CD14-positive monocyte (primary cell): ENCODE data around the gene LRRC1. TPM values are rescaled to one million over a fixed set of nuclear protein-coding genes. Genes with fewer than 3 reads are reported as not detected.

Experiments
- DNase-seq, 3 donors: peaks; one replicate each; pipeline ENCODE4 v3.0.0-alpha.2; 2011 to 2022
- H2AFZ ChIP-seq: 2 replicates; pipeline ENCODE4 v1.6.0; 2012; ENCODE audit warnings: mild to moderate bottlenecking, low read depth, low read length, inconsistent platforms; ENCODE audit not compliant: insufficient read depth, poor library complexity, severe bottlenecking
- H3K27ac ChIP-seq, 2 donors: 1 replicate in 1 of 2; 2 replicates in 1 of 2; pipeline ENCODE4 v1.5.1; 2012 to 2013; ENCODE audit warnings: low read length in 2 of 2, control low read depth in 1 of 2, inconsistent platforms in 1 of 2, low read depth in 1 of 2, mild to moderate bottlenecking in 1 of 2
- H3K27me3 ChIP-seq, 2 donors: one replicate each; pipeline versions ENCODE4 v1.6.0 to v1.6.1; 2011 to 2013; ENCODE audit warnings: low read length in 2 of 2; ENCODE audit not compliant: control insufficient read depth in 2 of 2, insufficient read depth in 2 of 2
- H3K36me3 ChIP-seq, 2 donors: replicated peaks in 1 of 2; 1 replicate in 1 of 2; 2 replicates in 1 of 2; pipeline versions ENCODE4 v1.5.1 to v1.6.1; 2012 to 2013; ENCODE audit warnings: low read length in 2 of 2, control low read depth in 1 of 2, inconsistent platforms in 1 of 2, mild to moderate bottlenecking in 1 of 2; ENCODE audit not compliant: insufficient read depth in 2 of 2, control insufficient read depth in 1 of 2
- H3K4me1 ChIP-seq, 2 donors: 1 replicate in 1 of 2; 2 replicates in 1 of 2; pipeline versions ENCODE4 v1.5.1 to v1.6.1; 2012 to 2013; ENCODE audit warnings: low read length in 2 of 2, control low read depth in 1 of 2, inconsistent platforms in 1 of 2, mild to moderate bottlenecking in 1 of 2, moderate library complexity in 1 of 2; ENCODE audit not compliant: insufficient read depth in 2 of 2, control insufficient read depth in 1 of 2
- H3K4me2 ChIP-seq: replicated peaks from 2 replicates; pipeline ENCODE3; 2012; ENCODE audit warnings: low read length, moderate library complexity, mild to moderate bottlenecking; ENCODE audit not compliant: poor library complexity, severe bottlenecking; ENCODE audit errors: extremely low read depth
- H3K4me3 ChIP-seq, 3 experiments: fragments of 200-600 bp in 1 of 3; sonication (generic) in 1 of 3; replicated peaks in 1 of 3; 1 replicate in 2 of 3; 2 replicates in 1 of 3; pipeline ENCODE4 v1.5.1; 2011 to 2013; ENCODE audit warnings: low read length in 3 of 3, mild to moderate bottlenecking in 3 of 3, control low read depth in 2 of 3, low read depth in 2 of 3, inconsistent platforms in 1 of 3, moderate library complexity in 1 of 3
- H3K79me2 ChIP-seq: 2 replicates; pipeline ENCODE4 v1.6.0; 2012; ENCODE audit warnings: mild to moderate bottlenecking, control low read depth, inconsistent platforms, low read length, moderate library complexity; ENCODE audit not compliant: insufficient read depth
- H3K9ac ChIP-seq: 2 replicates; pipeline ENCODE4 v1.6.0; 2017; ENCODE audit warnings: low read length, mild to moderate bottlenecking; ENCODE audit not compliant: insufficient read depth, poor library complexity, severe bottlenecking
- H3K9me3 ChIP-seq, 2 donors: replicated peaks in 1 of 2; 1 replicate in 1 of 2; 2 replicates in 1 of 2; pipeline versions ENCODE4 v1.5.1 to v1.6.1; 2012 to 2013; ENCODE audit warnings: low read length in 2 of 2, control low read depth in 1 of 2; ENCODE audit not compliant: control insufficient read depth in 1 of 2, insufficient read depth in 1 of 2
- H4K20me1 ChIP-seq: 2 replicates; pipeline ENCODE4 v1.6.0; 2012; ENCODE audit warnings: mild to moderate bottlenecking, low read length, control low read depth, moderate library complexity; ENCODE audit not compliant: insufficient read depth
- H3K27ac Mint-ChIP-seq, 7 donors: one replicate each; pipeline ENCODE4 v1.8.0; 2020; ENCODE audit warnings: mild to moderate bottlenecking in 7 of 7, mixed read lengths in 7 of 7, moderate library complexity in 6 of 7, inconsistent platforms in 2 of 7
- H3K27me3 Mint-ChIP-seq, 3 donors: one replicate each; pipeline ENCODE4 v1.8.0; 2021 to 2022; ENCODE audit warnings: low read depth in 3 of 3, mild to moderate bottlenecking in 3 of 3, mixed read lengths in 3 of 3, moderate library complexity in 3 of 3, inconsistent platforms in 1 of 3
- H3K36me3 Mint-ChIP-seq, 2 donors: one replicate each; pipeline ENCODE4 v1.8.0; 2020; ENCODE audit warnings: mixed read lengths in 2 of 2, inconsistent platforms in 1 of 2, mild to moderate bottlenecking in 1 of 2
- H3K4me1 Mint-ChIP-seq: one replicate; pipeline ENCODE4 v1.8.0; 2020; ENCODE audit warnings: mild to moderate bottlenecking, mixed read lengths
- H3K4me3 Mint-ChIP-seq, 2 donors: one replicate each; pipeline ENCODE4 v1.8.0; 2020; ENCODE audit warnings: mild to moderate bottlenecking in 2 of 2, mixed read lengths in 2 of 2, moderate library complexity in 1 of 2
- H3K9me3 Mint-ChIP-seq, 7 donors: one replicate each; pipeline ENCODE4 v1.8.0; 2020 to 2022; ENCODE audit warnings: mixed read lengths in 7 of 7, mild to moderate bottlenecking in 6 of 7, moderate library complexity in 6 of 7, inconsistent platforms in 2 of 7
- WGBS: methylation state at CpG from one replicate; pipeline ENCODE4 v1.1.5; 2013; ENCODE audit warnings: missing lambda C conversion rate; ENCODE audit not compliant: insufficient coverage; 5-methylcytosine and 5-hydroxymethylcytosine counted together
- intact Hi-C, 2 donors: fragments of 100-400 bp; cut with micrococcal nuclease; formaldehyde crosslinking; loops; one replicate each; pipeline versions ENCODE4 v1.15.0 to v1.15.1; 2023
- polyA plus RNA-seq, 3 donors: library from polyadenylated mRNA; depleted of rRNA in 1 of 3; unstranded in 2 of 3; stranded (reverse) in 1 of 3; fragments of 300-500 nt in 2 of 3; fragments of >200 nt in 1 of 3; fragmentation: Illumina TruSeq in 2 of 3; gene quantifications; 1 replicate in 2 of 3; 2 replicates in 1 of 3; pipeline ENCODE4 v1.2.3, GENCODE V29; 2012 to 2021
- TF ChIP-seq, protein P1 (sequence below): fragments of 200-600 bp; IDR thresholded peaks from one replicate; pipeline ENCODE4 v1.8.0; 2022; ENCODE audit warnings: antibody characterized with exemption, mild to moderate bottlenecking

LRRC1 gene
- polyA plus RNA-seq, 3 donors = 0.18 to 1.6 (median 0.92) TPM

DNA sequence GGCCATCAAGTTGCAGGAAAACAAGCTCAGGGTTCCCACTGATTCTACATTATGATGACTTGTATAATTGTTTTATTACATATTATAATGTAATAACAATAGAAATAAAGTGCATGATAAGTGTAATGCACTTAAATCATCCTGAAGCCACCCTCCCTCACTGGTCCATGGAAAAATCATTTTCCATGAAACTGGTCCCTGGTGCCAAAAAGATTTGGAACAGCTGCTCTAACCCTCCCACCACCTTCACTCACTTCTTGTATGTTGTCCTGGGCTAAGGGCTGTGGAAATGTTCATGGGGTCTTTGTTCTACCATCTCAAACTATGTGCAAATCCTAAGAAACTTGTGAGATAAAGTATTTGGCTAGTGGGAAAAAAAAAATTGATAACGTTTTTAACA lies 133.8 kb downstream of the LRRC1 start:
- H3K9me3 Mint-ChIP-seq = peaks cover 0 to 3% (median 0%) of the 10 kb centered on the region in 7 donors
- Histone ChIP-seq H3K36me3 (no peaks in the 10 kb centered on the region), H3K27me3 (no peaks in the 10 kb centered on the region), H3K9ac (no peak overlapping the region), H3K79me2 (no peaks in the 10 kb centered on the region), H3K9me3 (no peaks in the 10 kb centered on the region), H3K4me2 (no peak overlapping the region), H3K4me3 (no peak overlapping the region), H2AFZ (no peak overlapping the region), H4K20me1 (no peaks in the 10 kb centered on the region), H3K27ac (no peak overlapping the region), H3K4me1 (peaks cover 0 to 4% of the 10 kb centered on the region in 2 donors)
- TF ChIP-seq, protein P1, sequence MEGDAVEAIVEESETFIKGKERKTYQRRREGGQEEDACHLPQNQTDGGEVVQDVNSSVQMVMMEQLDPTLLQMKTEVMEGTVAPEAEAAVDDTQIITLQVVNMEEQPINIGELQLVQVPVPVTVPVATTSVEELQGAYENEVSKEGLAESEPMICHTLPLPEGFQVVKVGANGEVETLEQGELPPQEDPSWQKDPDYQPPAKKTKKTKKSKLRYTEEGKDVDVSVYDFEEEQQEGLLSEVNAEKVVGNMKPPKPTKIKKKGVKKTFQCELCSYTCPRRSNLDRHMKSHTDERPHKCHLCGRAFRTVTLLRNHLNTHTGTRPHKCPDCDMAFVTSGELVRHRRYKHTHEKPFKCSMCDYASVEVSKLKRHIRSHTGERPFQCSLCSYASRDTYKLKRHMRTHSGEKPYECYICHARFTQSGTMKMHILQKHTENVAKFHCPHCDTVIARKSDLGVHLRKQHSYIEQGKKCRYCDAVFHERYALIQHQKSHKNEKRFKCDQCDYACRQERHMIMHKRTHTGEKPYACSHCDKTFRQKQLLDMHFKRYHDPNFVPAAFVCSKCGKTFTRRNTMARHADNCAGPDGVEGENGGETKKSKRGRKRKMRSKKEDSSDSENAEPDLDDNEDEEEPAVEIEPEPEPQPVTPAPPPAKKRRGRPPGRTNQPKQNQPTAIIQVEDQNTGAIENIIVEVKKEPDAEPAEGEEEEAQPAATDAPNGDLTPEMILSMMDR = no peak
- peaks cover 10% of the 10 kb centered on the region for H3K4me1 Mint-ChIP-seq
- H3K4me3 Mint-ChIP-seq = no peak overlapping the region
- WGBS = no CpG with 5 or more reads among the region's 1 CpG
- no peak overlapping the region for H3K27ac Mint-ChIP-seq
- intact Hi-C loops = no loop called here
- DNase-seq = no peak
- H3K36me3 Mint-ChIP-seq = no peaks in the 10 kb centered on the region
- peaks cover 0 to 3% (median 3%) of the 10 kb centered on the region in 3 donors for H3K27me3 Mint-ChIP-seq

GRCh38 chr6:53929041-53929820 lies 134.4 kb downstream of the LRRC1 start:
- H3K4me2 ChIP-seq = no peak overlapping the region
- no peaks in the 10 kb centered on the region for H3K79me2 ChIP-seq
- H3K4me3 Mint-ChIP-seq = no peak overlapping the region
- H3K36me3 Mint-ChIP-seq = no peaks in the 10 kb centered on the region
- no peak overlapping the region for H3K27ac Mint-ChIP-seq
- TF ChIP-seq, protein P1 = no peak
- H3K4me1 Mint-ChIP-seq = peaks cover 10% of the 10 kb centered on the region
- no peaks in the 10 kb centered on the region for H3K9me3 ChIP-seq
- no peaks in the 10 kb centered on the region for H3K27me3 ChIP-seq
- H3K9me3 Mint-ChIP-seq = peaks cover 0 to 3% (median 0%) of the 10 kb centered on the region in 7 donors
- H3K9ac ChIP-seq = no peak overlapping the region
- no peak overlapping the region for H3K4me3 ChIP-seq
- no peaks in the 10 kb centered on the region for H3K36me3 ChIP-seq
- H3K27ac ChIP-seq = no peak overlapping the region
- intact Hi-C loops = no loop called here
- H2AFZ ChIP-seq = no peak overlapping the region
- 100% methylated on average over 4 of the region's 4 CpGs for WGBS
- peaks cover 0 to 4% of the 10 kb centered on the region in 2 donors for H3K4me1 ChIP-seq
- no peaks in the 10 kb centered on the region for H4K20me1 ChIP-seq
- DNase-seq = no peak
- peaks cover 0 to 3% (median 3%) of the 10 kb centered on the region in 3 donors for H3K27me3 Mint-ChIP-seq
